ENCODE data around the gene JMJD7. TPM values are rescaled to one million over a fixed set of nuclear protein-coding genes. Genes with fewer than 3 reads are reported as not detected.

Gene JMJD7
- total and polyA plus RNA-seq, 10 donors = 3.2 to 20.1 (median 10.7) TPM

DNA sequence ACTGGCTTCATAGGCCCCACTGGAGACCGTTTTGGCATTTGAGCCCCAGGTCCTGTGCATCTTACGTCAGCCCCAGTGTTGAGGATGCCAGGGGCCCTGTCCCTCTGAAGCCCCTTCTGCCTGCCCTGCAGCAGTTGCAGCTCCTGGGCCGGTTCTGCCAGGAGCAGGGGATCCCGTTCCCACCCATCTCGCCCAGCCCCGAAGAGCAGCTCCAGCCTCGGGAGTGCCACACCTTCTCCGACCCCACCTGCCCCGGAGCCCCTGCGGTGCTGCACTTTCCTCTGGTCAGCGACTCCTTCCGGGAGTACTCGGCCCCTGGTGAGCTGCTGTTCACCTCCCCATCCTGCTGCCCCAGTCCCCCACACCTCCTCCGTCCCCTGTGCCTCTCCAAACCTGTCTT, 19.3 kb downstream of the JMJD7 start:
- peaks cover 0 to 71% (median 54%) of the 10 kb centered on the region in 6 donors for H3K36me3 ChIP-seq
- TF ChIP-seq POLR2AphosphoS5 (IDR thresholded peaks at IDR 0.05) = no peak
- TF ChIP-seq CTCF (IDR thresholded peaks at IDR 0.05 in 8 of 11, conservative IDR thresholded peaks at IDR 0.05 in 3 of 11) = no peak
- no peak for TF ChIP-seq POLR2A (IDR thresholded peaks at IDR 0.05)
- 89 to 99% (median 96%) methylated on average over 12 to 14 of the region's 14 CpGs for WGBS, 5 donors
- H3K9me3 ChIP-seq = no peaks in the 10 kb centered on the region
- no peak for DNase-seq
- no peak overlapping the region for H3K4me3 ChIP-seq
- H3K27ac ChIP-seq = no peak overlapping the region
- H3K27me3 ChIP-seq (replicated peaks in 1 of 7) = peaks cover 0 to 17% (median 0%) of the 10 kb centered on the region in 7 donors
- intact Hi-C loops (cut with DNase I; ENCODE audit: low total_unique reads) = no loop called here
- H3K4me1 ChIP-seq = no peaks in the 10 kb centered on the region

- intact Hi-C loops (cut with DNase I; ENCODE audit: low total_unique reads) = no loop called here
- H3K36me3 ChIP-seq = peaks cover 0 to 63% (median 53%) of the 10 kb centered on the region in 6 donors
- WGBS, 5 donors = 88 to 99% (median 94%) methylated on average over 8 to 9 of the region's 9 CpGs
Observed at GRCh38 chr15:41847981-41848380, 20.1 kb downstream of the JMJD7 start.

DNA sequence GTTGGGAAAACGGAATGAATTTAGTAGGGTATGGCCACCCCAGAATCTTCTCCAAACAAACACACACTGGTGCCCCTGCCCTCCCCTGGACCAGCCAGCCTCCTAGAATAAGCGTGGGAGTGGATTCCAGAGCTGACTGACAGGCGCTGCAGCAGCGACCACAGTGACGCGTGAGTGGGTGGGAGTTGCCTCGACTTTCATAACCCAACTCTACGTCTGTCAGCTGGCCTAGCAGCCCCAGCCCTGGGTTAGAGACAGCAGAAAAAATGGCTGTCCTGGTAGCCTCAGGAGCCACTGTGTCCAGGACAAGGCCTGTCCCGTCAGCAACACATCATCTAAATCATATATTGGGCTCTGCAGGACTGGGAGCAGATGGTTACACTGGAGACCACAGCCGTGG, 20.7 kb downstream of the JMJD7 start:
- Histone ChIP-seq H3K27ac (no peak overlapping the region), H3K4me1 (no peaks in the 10 kb centered on the region), H3K36me3 (peaks cover 0 to 57% (median 51%) of the 10 kb centered on the region in 6 donors), H3K9me3 (no peaks in the 10 kb centered on the region), H3K27me3 (replicated peaks in 1 of 7) (peaks cover 0 to 31% (median 0%) of the 10 kb centered on the region in 7 donors), H3K4me3 (no peak overlapping the region)
- intact Hi-C loops (cut with DNase I; ENCODE audit: low total_unique reads) = no loop called here
- TF ChIP-seq POLR2AphosphoS5 (IDR thresholded peaks at IDR 0.05) = peak in 1 of 3 donors; percentile 19
- TF ChIP-seq POLR2A (IDR thresholded peaks at IDR 0.05) = no peak
- no peak for DNase-seq
- 79 to 94% (median 81%) methylated on average over 5 to 10 of the region's 10 CpGs for WGBS, 5 donors

More at GRCh38 chr15:41847981-41848380, 20.1 kb downstream of the JMJD7 start:
- no peak overlapping the region for H3K4me3 ChIP-seq
- H3K27ac ChIP-seq = no peak overlapping the region
- H3K27me3 ChIP-seq (replicated peaks in 1 of 7) = peaks cover 0 to 25% (median 0%) of the 10 kb centered on the region in 7 donors
- TF ChIP-seq CTCF (IDR thresholded peaks at IDR 0.05 in 8 of 11, conservative IDR thresholded peaks at IDR 0.05 in 3 of 11) (no peak), POLR2A (IDR thresholded peaks at IDR 0.05) (no peak), POLR2AphosphoS5 (IDR thresholded peaks at IDR 0.05) (no peak)
- H3K4me1 ChIP-seq = no peaks in the 10 kb centered on the region
- H3K9me3 ChIP-seq = no peaks in the 10 kb centered on the region
- no peak for DNase-seq

GRCh38 chr15:41849204-41849603, 21.3 kb downstream of the JMJD7 start:
- no peaks in the 10 kb centered on the region for H3K4me1 ChIP-seq
- peaks cover 0 to 51% (median 48%) of the 10 kb centered on the region in 6 donors for H3K36me3 ChIP-seq
- WGBS, 5 donors = 82 to 95% (median 91%) methylated on average over 6 of the region's 6 CpGs
- no peak overlapping the region for H3K4me3 ChIP-seq
- no peaks in the 10 kb centered on the region for H3K9me3 ChIP-seq
- intact Hi-C loops (cut with DNase I; ENCODE audit: low total_unique reads) = no loop called here
- peaks cover 0 to 37% (median 0%) of the 10 kb centered on the region in 7 donors for H3K27me3 ChIP-seq (replicated peaks in 1 of 7)
- TF ChIP-seq CTCF (IDR thresholded peaks at IDR 0.05 in 8 of 11, conservative IDR thresholded peaks at IDR 0.05 in 3 of 11) = no peak
- TF ChIP-seq POLR2A (IDR thresholded peaks at IDR 0.05) = no peak
- no peak for TF ChIP-seq POLR2AphosphoS5 (IDR thresholded peaks at IDR 0.05)
- no peak for DNase-seq
- no peak overlapping the region for H3K27ac ChIP-seq
